Kidney epithelial cell (primary cell): ENCODE results near the gene MRPS7. TPM values are rescaled to one million over a fixed set of nuclear protein-coding genes. Genes with fewer than 3 reads are reported as not detected.

Experiments used
- DNase-seq: peaks from one replicate; pipeline ENCODE4 v3.0.0-alpha.2; 2010; ENCODE audit warnings: low read depth
- H3K27me3 ChIP-seq: 2 replicates; pipeline ENCODE4 v1.6.0; 2011; ENCODE audit warnings: low read length; ENCODE audit not compliant: control insufficient read depth, insufficient read depth
- H3K36me3 ChIP-seq: 2 replicates; pipeline ENCODE4 v1.5.1; 2011; ENCODE audit warnings: low read length; ENCODE audit not compliant: control insufficient read depth, insufficient read depth
- H3K4me3 ChIP-seq: 2 replicates; pipeline ENCODE4 v1.5.1; 2011; ENCODE audit warnings: low read depth, mild to moderate bottlenecking, control low read depth, low read length
- total RNA-seq: library from RNA; depleted of rRNA; stranded (reverse); fragments of >200 nt; gene quantifications from 2 replicates; pipeline ENCODE4 v1.2.3, GENCODE V29; 2015
- TF ChIP-seq, protein P1 (sequence below): IDR thresholded peaks from 2 replicates; pipeline ENCODE4 v1.5.1; 2011; ENCODE audit warnings: mild to moderate bottlenecking, moderate library complexity, low read length, control low read depth, inconsistent platforms; ENCODE audit not compliant: insufficient read depth, poor library complexity, severe bottlenecking

MRPS7 gene
- total RNA-seq, 1 donor from 2014 or later: 57.8 TPM

DNA sequence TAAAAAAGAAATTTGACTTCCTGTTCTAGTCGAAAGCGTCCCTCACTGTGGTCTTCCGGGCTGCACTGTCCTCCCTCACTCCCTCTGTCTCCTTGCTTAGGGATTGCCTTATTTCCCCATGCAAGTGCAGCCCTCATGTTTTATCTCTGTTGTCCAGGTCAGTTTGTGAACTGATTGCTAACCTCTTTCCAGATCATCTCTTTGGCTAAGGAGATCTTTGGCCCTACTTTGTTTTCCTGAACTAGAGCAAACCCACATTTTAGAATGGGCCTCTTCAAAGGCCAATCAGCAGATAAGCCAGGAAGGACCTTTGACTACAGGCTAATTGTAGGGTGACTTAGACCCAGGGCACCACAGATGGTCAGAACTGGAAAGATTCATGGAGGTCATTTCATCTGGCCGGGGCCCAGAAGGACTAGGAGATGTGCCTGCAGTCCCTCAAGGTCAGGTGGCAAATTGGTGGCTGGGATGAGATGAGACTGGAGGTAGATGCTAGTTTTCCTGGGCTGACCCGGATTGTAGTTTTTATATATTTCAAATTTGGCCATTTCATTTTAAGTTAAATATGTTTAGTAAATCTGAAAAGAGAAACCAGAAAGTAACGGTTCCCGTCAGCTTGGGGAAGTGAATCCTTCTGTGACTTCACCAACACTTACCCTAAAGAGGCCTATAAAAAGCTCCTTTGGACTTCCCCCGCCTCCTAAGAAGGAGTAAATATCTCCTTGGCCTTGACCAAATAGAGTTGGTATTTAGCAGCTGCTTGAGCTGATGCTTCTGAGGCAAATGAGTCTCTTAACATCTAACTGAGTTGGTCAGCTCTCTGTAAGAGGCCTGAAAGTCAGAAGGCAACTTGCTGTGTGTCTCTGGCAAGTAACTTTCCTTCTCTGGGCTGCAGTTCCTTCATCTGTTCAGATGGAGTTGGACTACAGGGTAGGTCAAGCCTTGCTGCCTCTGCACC is 33.8 kb downstream of the MRPS7 start:
- no peaks in the 10 kb centered on the region for H3K27me3 ChIP-seq
- H3K4me3 ChIP-seq: no peak overlapping the region
- DNase-seq: no peak
- H3K36me3 ChIP-seq: no peaks in the 10 kb centered on the region
- TF ChIP-seq, protein P1, sequence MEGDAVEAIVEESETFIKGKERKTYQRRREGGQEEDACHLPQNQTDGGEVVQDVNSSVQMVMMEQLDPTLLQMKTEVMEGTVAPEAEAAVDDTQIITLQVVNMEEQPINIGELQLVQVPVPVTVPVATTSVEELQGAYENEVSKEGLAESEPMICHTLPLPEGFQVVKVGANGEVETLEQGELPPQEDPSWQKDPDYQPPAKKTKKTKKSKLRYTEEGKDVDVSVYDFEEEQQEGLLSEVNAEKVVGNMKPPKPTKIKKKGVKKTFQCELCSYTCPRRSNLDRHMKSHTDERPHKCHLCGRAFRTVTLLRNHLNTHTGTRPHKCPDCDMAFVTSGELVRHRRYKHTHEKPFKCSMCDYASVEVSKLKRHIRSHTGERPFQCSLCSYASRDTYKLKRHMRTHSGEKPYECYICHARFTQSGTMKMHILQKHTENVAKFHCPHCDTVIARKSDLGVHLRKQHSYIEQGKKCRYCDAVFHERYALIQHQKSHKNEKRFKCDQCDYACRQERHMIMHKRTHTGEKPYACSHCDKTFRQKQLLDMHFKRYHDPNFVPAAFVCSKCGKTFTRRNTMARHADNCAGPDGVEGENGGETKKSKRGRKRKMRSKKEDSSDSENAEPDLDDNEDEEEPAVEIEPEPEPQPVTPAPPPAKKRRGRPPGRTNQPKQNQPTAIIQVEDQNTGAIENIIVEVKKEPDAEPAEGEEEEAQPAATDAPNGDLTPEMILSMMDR: no peak

DNA sequence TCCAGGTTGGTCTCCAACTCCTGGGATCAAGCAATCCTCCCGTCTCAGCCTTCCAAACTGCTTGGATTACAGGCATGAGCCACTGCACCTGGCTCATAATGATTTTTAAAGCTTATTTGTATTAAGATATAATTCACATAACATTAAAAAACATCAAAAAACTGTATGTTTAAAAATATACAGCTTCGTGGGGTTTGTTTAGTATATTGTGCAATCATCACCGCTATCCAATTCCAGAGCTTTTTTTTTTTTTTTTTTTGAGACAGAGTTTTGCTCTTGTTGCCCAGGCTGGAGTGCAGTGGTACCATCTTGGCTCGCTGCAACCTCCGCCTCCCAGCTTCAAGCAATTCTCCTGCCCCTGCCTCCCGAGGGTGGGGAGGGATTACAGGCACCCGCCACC is 38.6 kb downstream of the MRPS7 start:
- TF ChIP-seq, protein P1: no peak

DNA sequence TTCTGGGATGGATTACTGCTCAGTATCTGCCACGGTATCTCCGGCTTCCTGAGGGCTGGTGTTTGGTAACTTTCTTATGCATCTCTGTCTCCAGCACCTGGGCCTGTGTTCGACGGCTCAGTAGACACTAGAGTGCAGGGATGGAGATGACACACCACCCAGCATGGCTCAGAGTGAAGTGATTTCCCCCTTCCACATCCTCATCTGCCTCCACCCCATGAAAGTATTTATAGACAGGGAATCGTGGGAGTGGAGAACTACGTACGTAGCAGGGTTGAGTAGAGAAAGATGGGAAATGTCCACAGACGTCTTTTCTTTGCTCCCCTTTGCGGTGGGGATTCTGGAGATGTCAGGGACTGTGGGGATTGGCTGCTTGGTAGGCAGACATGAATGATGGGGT is 39.4 kb downstream of the MRPS7 start:
- no peak overlapping the region for H3K4me3 ChIP-seq
- H3K27me3 ChIP-seq: no peaks in the 10 kb centered on the region
- DNase-seq: no peak
- H3K36me3 ChIP-seq: no peaks in the 10 kb centered on the region
- TF ChIP-seq, protein P1: no peak

More for the DNA sequence above, 38.6 kb downstream of the MRPS7 start:
- Histone ChIP-seq H3K36me3 (no peaks in the 10 kb centered on the region), H3K4me3 (no peak overlapping the region), H3K27me3 (no peaks in the 10 kb centered on the region)
- no peak for DNase-seq

DNA sequence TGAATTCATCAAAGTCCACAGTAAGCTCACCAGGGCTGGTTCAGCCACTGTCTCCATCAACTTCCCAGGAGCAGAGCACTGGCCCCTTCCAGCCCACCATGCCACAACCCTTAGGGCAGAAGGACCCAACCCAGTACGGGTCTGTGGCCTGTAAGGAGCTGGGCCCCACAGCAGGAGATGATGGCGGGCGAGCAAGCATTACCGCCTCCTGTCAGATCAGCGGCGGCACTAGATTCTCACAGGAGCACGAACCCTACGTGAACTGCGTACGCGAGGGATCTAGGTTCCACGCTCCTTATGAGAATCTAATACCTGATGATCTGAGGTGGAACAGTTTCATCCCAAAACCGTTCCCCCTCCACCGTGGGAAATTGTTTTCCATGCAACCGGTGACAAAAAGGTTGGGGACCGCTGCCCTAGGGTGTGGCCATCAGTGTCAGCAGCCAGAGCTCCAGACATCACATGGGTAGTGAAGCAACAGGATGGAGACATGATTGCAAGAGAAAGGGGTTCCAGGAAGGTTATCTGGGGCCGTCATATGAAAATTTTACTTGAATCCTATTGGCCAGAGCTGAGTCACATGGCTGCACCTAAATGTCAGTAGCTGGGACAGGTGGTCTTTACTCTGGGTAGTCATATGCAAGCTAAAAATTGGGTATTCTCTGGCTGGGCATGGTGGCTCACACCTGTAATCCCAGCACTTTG is 40.0 kb downstream of the MRPS7 start:
- Histone ChIP-seq H3K27me3 (no peaks in the 10 kb centered on the region), H3K36me3 (no peaks in the 10 kb centered on the region), H3K4me3 (no peak overlapping the region)
- TF ChIP-seq, protein P1: no peak
- DNase-seq: no peak

DNA sequence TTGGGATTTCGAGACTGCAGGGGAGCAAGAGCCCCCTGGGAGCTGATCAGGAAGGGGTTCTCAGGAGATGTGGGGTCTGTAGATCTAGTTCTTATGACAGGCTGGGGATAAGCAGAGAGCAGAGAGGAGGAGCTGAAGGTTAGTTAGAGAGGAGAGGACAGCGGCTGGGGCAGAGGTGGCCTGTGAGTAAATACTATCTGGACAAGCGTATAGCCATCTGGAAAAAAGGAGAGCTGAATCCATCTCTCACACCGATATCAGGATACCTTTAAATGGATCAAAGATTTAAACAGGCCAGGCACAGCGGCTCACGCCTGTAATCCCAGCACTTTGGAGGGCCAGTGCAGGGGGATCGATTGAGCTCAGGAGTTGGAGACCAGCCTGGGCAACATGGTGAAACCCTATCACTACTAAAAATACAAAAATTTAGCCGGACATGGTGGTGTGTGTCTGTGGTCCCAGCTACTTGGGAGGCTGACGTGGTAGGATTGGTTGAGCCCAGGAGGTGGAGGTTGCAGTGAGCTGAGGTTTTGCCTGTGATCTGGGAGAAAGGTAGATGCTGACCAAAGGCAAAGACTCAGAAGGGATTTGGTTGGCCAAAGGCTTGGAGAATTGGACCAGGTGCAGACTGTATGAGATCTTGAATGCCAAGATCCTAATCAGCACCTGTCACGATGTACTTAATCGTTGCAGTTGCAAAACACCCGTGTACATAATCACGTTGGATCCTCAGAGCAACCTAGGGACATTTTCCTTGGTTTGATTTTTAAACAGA is 46.5 kb downstream of the MRPS7 start:
- Histone ChIP-seq H3K4me3 (no peak overlapping the region), H3K27me3 (no peaks in the 10 kb centered on the region), H3K36me3 (no peaks in the 10 kb centered on the region)
- no peak for DNase-seq
- TF ChIP-seq, protein P1: no peak
